ENCODE measurements around the gene CCDC117.

CCDC117 gene

DNA sequence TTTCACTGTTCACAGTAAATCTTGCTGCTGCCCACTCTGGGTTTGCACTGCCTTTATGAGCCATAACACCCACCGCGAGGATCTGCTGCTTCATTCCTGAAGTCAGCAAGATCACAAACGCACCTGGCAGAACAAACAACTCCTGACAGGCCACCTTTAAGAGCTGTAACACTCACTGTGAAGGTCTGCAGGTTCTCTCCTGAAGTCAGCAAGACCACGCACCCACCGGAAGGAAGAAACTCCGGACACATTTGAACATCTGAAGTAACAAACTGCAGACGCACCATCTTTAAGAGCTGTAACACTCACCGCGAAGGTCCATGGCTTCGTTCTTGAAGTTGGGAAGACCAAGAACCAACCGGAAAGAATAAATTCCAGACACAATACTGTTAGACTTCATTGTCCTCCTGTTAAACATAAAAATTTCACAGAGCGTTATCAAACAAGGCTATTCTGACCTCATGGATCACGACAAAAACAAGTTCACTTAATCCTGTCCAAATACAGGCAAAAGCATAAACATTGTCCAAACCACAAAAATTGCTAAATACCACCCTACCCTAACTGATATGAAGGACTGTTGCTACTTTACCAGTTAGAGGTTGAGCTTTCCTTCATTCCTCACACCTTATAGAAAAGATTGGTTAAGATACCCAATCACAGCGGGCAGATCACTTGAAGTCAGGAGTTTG is 3.0 kb upstream of the CCDC117 start:
- DNase-seq (ENCODE audit: low read depth in 2 of 2, low spot score in 1 of 2) = no peak

DNA sequence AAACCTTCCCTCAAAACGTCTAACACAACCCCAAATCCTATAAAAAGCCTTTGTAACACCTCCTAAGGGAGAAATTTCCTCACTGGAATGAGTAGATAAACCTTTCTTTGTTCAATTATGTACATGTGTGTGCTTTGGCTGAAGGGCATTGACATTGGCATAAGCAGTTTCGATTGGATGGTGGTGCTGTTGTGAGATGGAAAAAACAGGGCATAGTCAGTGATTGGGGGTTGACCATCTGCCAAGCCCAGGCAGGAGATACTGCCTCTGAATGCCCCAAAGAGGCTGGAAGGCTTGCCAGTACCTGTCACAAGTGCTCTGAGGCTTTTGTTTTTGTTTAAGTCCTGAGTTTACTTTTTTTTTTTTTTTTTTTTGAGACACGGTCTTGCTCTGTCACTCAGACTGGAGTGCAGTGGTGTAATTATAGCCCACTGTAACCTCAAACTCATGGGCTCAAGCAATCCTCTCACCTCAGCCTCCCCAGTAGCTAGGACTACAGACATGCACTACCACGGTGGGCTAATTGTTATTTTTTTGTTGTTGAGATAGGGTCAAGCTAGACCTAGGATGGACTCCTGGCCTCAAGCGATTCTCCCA is 1.2 kb upstream of the CCDC117 start:
- no peak for DNase-seq (ENCODE audit: low read depth in 2 of 2, low spot score in 1 of 2)

GRCh38 chr22:28773461-28773867 is 969 bp downstream of the CCDC117 start:
- DNase-seq (ENCODE audit: low read depth in 2 of 2, low spot score in 1 of 2) = no peak

GRCh38 chr22:28774378-28774777 is 1.9 kb downstream of the CCDC117 start:
- no peak for DNase-seq (ENCODE audit: low read depth in 2 of 2, low spot score in 1 of 2)

DNA sequence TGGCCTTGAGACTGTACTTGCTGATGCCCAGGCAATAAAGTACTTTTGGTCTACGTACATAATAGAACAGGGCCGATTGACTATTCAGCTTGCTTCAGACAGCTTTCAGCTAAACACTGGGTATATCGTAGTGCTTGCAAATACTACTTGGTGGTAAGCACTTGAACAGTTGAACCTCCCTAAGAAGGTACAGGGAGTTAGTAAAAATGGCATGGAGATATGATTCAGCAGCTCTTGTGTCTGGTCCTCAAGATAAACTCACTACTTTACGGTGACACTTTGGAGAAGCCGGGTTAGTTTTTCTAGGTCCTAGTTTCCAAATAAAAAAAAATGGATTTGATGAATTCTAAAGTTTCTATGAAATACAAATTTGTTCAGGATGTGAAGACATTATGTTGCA is 7.3 kb downstream of the CCDC117 start:
- DNase-seq (ENCODE audit: low read depth in 2 of 2, low spot score in 1 of 2) = no peak

DNA sequence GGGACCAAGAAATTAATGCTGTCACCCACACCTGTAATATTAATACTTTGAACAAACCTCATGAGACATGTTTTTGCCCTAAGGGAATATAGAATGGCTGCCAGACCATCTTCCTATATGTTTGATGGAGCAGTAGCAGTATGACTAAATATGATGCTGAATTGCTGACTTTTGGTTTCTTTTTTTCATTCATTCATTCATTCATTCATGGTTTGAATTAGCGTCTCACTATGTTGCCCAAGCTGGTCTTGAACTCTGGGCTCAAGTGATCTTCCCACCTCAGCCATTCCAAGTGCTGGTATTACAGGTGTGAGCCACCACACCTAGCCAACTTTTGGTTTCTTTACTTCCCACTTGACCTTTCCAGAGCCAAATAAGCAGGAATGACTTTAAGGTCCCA is 7.8 kb downstream of the CCDC117 start:
- no peak for DNase-seq (ENCODE audit: low read depth in 2 of 2, low spot score in 1 of 2)

DNA sequence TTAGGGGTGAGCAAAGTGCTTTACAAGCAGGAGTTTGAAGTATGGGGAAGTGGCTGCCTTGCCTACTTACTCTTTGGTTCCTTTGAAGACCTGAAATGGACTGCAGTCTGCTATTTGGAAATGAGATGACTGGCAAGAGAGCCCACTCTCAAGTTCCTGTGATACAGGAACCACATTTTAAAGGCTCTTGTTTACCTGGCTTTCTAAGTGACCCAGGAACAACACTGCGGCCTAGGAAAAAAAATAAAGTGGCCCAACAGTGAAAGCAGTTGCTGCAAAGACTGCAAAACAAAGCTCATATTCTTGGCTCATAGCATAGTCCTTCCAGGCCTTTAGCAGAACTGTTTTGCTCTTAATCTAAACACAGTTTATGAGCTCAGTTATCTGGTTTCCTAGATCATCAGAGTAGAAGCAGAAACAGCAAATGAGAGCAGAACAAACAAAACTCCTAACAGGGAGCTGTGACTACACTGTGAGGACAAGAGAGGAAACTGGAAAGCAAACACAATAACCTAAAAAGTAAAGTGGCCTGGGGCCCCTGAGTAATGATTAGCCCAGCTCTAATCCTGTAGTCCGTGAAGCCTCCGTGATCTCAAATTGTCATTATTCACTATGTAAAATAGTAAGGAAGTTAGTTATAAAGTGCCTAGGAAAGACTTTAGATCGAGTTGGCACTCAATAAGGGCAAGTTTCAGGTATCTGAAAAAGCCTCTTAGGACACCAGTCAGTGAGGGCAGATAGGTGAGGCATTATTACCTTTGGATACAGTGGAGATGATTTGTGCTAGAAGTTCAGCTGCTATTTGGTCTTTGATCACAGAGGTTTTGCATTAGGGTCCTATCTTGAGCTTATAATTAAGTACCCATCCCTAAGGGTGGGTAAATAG is 11.5 kb downstream of the CCDC117 start:
- DNase-seq (ENCODE audit: low read depth in 2 of 2, low spot score in 1 of 2) = no peak

DNA sequence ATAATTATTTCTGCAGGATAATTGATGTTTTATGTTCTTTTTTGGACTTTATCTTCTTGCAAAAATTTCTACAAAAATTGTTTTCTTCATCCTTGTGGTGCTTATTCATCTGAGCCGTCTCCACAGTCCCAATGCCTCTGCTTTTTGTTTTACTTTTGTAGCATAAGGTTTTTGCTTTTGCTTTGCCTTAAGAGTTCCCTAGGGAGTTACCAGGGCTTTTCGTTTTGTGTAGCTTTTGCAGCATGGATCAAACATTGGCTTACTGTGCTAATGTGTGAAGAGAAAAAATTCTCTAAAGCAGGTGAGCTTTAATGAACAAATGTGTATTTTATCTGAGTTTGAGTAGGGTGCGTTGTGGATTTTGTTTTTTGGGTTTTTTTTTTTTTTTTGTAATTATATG is 16.1 kb downstream of the CCDC117 start:
- DNase-seq (ENCODE audit: low read depth in 2 of 2, low spot score in 1 of 2) = no peak

DNA sequence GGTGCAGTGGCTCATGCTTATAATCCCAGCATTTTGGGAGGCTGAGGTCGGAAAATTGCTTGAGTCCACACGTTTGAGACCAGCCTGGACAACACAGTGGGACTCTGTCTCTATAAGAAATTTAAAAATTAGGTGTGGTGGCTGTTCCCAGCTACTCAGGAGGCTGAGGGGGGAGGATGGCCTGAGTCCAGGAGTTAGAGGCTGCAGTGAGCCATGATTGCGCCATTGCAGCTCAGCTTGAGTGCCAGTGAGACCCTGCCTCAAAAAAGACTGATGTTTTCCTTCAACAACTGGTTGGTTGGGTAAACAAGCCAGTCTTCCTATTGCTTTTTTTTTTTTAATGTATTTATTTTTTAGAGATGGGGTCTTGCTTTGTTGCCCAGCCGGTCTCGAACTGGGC is 18.6 kb downstream of the CCDC117 start:
- no peak for DNase-seq (ENCODE audit: low read depth in 2 of 2, low spot score in 1 of 2)

- no peak for DNase-seq (ENCODE audit: low read depth in 2 of 2, low spot score in 1 of 2)
Observed at GRCh38 chr22:28791841-28792490, 19.5 kb downstream of the CCDC117 start.

DNA sequence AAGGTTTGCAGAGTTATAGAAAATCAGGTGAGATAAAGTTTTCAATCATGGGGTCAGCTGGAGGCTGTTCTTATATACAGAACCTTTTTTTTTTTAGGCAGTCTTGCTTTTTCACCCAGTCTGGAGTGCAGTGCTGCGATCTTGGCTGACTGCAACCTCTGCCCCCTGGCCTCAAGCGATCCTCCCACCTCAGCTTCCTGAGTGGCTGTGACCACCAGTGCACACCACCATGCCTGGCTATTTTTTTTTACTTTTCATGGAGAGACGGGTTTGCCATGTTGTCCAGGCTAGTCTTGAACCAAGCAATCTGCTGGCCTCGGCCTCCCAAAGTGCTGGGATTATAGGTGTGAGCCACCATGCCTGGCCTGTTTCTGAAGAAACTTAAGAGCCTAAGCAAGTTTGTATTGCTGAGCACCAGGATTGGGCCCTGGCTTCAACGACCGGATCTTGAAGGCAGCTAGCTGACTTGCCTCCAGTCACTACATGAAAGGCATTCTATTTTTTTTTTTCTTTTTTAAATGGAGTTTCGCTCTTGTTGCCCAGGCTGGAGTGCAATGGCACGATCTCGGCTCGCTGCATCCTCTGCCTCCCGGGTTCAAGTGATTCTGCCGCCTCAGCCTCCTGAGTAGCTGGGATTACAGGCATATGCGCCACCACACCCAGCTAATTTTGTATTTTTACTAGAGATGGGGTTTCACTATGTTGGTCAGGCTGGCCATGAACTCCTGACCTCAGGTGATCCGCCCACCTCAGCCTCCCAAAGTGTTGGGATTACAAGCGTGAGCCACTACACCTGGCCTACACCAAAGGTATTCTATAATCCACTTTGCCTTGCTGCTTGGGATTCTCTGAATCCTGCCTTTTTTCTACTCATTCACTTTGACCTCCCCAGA is 20.2 kb downstream of the CCDC117 start:
- DNase-seq (ENCODE audit: low read depth in 2 of 2, low spot score in 1 of 2) = no peak

GRCh38 chr22:28793976-28794584 is 21.6 kb downstream of the CCDC117 start:
- no peak for DNase-seq (ENCODE audit: low read depth in 2 of 2, low spot score in 1 of 2)

DNA sequence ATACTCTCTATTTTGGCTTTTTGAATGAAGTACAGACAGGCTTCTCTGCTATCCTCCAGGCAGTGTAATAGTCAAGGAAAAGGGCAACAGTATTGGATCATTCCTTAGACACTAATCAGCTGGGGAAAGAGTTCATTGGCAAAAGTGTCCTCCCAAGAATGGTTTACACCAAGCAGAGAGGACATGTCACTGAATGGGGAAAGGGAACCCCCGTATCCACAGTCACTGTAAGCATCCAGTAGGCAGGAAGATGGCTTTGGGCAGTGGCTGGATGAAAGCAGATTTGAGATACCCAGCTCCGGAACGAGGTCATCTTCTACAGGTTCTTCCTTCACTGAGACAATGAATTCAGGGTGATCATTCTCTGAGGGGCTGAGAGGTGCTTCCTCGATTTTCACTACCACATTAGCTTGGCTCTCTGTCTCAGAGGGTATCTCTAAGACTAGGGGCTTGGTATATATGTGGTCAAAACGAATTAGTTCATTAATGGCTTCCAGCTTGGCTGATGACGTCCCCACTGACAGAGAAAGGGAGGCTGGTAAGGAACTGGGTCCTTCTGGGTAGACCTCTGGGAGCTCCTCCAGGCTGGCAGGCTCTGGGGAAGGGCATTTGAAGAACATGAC is 22.7 kb downstream of the CCDC117 start:
- DNase-seq (ENCODE audit: low read depth in 2 of 2, low spot score in 1 of 2) = no peak

DNA sequence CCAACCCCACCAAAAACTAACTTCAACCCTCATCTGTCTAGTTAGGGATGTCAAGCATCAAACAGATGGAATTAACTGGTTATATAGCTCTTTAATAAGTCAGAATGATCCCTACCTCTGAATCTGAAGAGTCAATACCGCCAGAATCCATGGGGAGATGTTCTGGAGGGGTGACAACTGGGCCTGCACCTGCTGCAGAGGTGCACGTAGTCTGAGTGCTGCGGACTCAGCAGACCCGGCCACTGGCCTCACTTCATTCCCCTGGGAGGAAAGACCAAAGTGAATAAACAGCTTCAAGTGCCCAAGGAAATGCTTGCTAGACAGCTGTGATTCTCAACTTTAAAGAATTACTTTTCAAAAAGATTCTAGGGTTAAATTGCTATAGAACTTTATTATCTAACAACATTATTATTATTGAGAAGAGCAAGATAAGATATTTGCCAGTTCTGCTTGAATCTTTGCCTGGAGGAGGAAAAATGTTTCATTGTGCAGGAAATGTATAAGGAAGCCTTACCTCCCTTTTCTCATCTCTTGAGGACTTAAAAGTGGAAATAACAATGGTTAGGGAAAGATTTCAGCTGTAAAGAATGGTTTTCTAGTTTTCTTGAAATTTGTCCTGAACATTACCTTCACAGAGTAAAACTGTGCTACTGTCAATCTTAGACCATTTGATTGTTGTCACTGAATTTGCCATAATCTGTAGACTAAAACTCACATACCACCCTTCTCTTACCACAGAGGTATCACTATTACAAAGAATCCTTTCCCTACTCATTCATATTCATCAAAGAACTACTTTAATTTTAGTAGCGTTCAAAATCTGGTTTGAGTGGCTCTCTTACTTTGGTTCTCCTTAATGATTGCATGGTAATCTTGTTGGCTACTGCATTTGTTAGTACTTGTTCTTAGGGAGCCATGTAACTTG is 23.7 kb downstream of the CCDC117 start:
- DNase-seq (ENCODE audit: low read depth in 2 of 2, low spot score in 1 of 2) = no peak

- DNase-seq (ENCODE audit: low read depth in 2 of 2, low spot score in 1 of 2) = no peak
Observed at GRCh38 chr22:28798810-28799605, 26.5 kb downstream of the CCDC117 start.

DNA sequence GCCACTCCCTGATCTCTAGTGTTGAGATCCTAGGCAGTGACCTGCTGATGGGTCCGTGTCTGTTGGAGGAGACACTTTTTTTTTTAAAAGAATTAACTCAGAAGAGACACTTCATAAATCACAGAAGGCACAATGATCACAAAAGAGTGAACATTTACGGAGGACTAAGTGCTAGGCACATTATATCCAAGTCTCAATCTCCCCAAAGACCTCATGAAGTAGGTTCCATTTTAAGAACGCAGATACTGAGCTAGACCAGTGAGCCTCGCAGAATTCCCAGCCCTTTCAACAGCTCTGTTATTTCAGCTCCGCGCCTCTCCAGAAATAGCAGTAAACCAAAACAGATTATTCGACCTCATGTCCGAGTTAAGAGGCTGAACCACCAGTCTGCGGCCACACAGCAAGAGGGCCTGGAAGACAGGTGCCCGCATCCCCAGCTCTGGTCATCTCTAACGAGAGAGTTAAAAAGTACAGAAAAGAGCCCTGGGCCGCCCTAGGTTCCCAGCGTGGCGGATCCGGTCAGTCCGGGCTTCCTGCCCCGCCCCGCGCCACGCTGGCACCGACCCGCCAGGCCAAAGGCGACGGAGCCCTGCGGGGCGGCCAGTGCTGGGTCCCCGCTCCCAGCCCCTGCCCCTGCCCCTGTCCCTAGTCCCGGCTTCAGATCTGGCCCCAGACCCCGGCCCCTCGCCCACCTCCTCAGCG is 27.3 kb downstream of the CCDC117 start:
- DNase-seq (ENCODE audit: low read depth in 2 of 2, low spot score in 1 of 2) = no peak

DNA sequence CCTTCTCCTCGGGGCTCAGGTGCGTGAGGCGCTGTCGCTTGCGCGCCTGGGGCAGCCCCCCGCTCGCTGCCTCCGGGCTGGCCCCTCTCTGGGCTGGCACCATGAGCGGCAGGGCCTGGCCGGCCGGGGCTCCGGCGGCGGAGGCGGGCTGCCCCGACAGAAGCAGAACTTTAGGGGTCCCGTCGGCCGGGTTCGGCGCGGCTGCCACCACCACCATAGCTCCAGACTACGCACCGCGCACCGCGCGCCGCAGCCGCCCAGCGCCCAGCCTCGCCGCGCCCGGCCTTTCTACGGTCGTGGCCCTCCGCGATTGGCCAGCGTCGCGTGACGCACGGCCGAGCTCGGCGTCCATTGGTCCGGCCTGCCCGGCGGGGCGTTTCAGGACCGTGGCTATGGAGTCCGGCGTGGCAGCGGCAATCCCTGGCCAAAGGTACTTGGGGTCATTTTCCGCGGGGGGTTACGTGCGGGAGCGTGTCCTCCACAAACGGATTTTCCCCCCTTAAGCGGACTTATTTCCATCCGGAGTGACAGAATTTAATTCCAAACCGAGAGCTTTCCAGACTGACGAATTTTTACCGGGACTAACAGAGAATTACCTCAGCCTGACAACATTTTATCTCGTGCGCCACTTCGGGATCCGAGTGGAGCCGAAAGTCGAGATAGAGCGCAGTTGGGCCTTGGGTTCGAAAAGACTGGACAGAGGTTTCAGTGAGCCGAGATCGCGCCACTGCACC is 28.0 kb downstream of the CCDC117 start, which contains the start of gene XBP1:
XBP1 (minus strand) TSS at position 262 of the 734 bp plus-strand sequence.
- peak; percentile 72 to 83 for DNase-seq (ENCODE audit: low read depth in 2 of 2, low spot score in 1 of 2)

Measured in stimulated activated CD8-positive, alpha-beta memory T cell treated with anti-CD3 and anti-CD28 coated beads, Interleukin-4, amount 100 ng/mL, for 1 hour (primary cell).